ENCODE data around the gene TMEM273.
A peak's percentile ranks its signal among the peaks of the same experiment; 100 is the strongest.

TMEM273 gene

DNA sequence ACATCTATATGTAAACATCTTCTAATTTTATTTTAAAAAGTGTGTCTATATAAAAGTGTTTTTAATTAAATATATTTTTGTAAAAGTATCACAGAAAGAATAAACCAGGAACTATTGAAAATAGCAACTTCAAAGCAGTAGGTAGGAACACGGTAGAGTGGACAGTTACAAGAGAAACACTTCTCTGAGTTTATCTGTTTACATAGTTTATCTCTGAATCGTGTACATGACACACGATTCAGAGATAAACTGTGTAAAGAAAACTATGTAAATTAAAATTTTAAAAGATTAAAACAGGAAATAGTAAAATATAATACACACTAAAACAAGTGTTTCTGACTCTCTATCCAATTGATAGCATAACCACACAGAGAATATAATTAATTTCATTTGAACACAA is 29.3 kb downstream of the TMEM273 start:
- Histone ChIP-seq H3K27me3 (ENCODE audit: control insufficient read depth, insufficient read depth, low read length) (no peaks in the 10 kb centered on the region), H3K4me3 (ENCODE audit: low read length) (no peak overlapping the region), H3K4me1 (ENCODE audit: control insufficient read depth, low read depth, low read length) (peaks cover 9% of the 10 kb centered on the region), H3K9me3 (ENCODE audit: control insufficient read depth, low read depth, low read length) (no peaks in the 10 kb centered on the region), H3K27ac (ENCODE audit: low read length) (no peak overlapping the region), H3K36me3 (ENCODE audit: control insufficient read depth, low read depth, low read length) (no peaks in the 10 kb centered on the region), H3K9ac (ENCODE audit: low read length) (no peak overlapping the region)

GRCh38 chr10:49158404-49158803 is 29.8 kb downstream of the TMEM273 start:
- Histone ChIP-seq H3K27me3 (ENCODE audit: control insufficient read depth, insufficient read depth, low read length) (no peaks in the 10 kb centered on the region), H3K9ac (ENCODE audit: low read length) (no peak overlapping the region), H3K9me3 (ENCODE audit: control insufficient read depth, low read depth, low read length) (no peaks in the 10 kb centered on the region), H3K4me1 (ENCODE audit: control insufficient read depth, low read depth, low read length) (peaks cover 9% of the 10 kb centered on the region), H3K36me3 (ENCODE audit: control insufficient read depth, low read depth, low read length) (no peaks in the 10 kb centered on the region), H3K27ac (ENCODE audit: low read length) (no peak overlapping the region), H3K4me3 (ENCODE audit: low read length) (peak overlapping the region; percentile 35)

- no peak overlapping the region for H3K9ac ChIP-seq (ENCODE audit: low read length)
- H3K27me3 ChIP-seq (ENCODE audit: control insufficient read depth, insufficient read depth, low read length) = no peaks in the 10 kb centered on the region
- H3K9me3 ChIP-seq (ENCODE audit: control insufficient read depth, low read depth, low read length) = no peaks in the 10 kb centered on the region
- H3K36me3 ChIP-seq (ENCODE audit: control insufficient read depth, low read depth, low read length) = no peaks in the 10 kb centered on the region
- peaks cover 9% of the 10 kb centered on the region for H3K4me1 ChIP-seq (ENCODE audit: control insufficient read depth, low read depth, low read length)
- H3K27ac ChIP-seq (ENCODE audit: low read length) = no peak overlapping the region
- H3K4me3 ChIP-seq (ENCODE audit: low read length) = no peak overlapping the region
These were observed 31.0 kb downstream of the TMEM273 start for GRCh38 chr10:49157229-49157628.

DNA sequence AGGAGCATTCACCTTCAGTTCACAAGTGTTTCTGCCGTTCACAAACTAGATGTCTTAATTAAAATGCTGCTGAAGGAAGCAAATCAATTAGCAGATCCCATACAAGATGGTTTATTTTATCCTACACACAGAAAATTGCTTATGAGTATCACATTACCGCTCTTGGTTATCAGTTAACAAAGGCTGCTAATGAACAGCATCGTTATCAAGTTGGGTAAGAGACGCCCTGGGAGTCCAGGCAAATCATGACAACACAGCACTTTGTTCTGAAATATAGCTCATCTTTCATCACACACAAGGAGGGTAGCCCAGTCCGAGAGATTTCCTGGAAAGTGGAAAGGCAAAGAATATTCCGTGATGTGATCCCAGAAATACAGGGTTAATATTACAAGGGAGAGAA is 33.5 kb downstream of the TMEM273 start:
- H3K27ac ChIP-seq (ENCODE audit: low read length) = no peak overlapping the region
- H3K4me3 ChIP-seq (ENCODE audit: low read length) = no peak overlapping the region
- no peaks in the 10 kb centered on the region for H3K36me3 ChIP-seq (ENCODE audit: control insufficient read depth, low read depth, low read length)
- no peak overlapping the region for H3K9ac ChIP-seq (ENCODE audit: low read length)
- H3K9me3 ChIP-seq (ENCODE audit: control insufficient read depth, low read depth, low read length) = no peaks in the 10 kb centered on the region
- no peaks in the 10 kb centered on the region for H3K27me3 ChIP-seq (ENCODE audit: control insufficient read depth, insufficient read depth, low read length)
- H3K4me1 ChIP-seq (ENCODE audit: control insufficient read depth, low read depth, low read length) = peaks cover 9% of the 10 kb centered on the region

DNA sequence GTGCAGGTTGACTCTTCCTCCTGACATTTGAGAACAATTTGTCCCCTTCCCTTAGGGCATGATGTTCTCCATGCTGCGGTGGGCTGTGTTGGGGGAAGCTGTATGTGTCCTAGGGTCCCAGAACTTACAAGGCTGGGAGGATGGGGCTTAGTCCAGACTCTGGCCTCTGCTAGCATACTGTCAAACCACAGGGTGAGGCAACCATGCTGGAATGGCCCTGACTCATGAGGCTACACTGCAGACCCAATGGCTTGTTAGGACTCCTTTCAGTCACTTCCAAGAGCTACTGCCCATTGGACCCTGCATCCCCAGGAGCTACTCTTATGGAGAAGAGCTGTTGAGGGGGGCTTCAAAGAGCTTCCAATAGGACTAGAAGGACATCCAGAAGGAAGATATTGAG is 34.2 kb downstream of the TMEM273 start:
- H3K27me3 ChIP-seq (ENCODE audit: control insufficient read depth, insufficient read depth, low read length) = no peaks in the 10 kb centered on the region
- no peaks in the 10 kb centered on the region for H3K9me3 ChIP-seq (ENCODE audit: control insufficient read depth, low read depth, low read length)
- H3K4me3 ChIP-seq (ENCODE audit: low read length) = no peak overlapping the region
- no peak overlapping the region for H3K27ac ChIP-seq (ENCODE audit: low read length)
- no peaks in the 10 kb centered on the region for H3K36me3 ChIP-seq (ENCODE audit: control insufficient read depth, low read depth, low read length)
- H3K9ac ChIP-seq (ENCODE audit: low read length) = no peak overlapping the region
- H3K4me1 ChIP-seq (ENCODE audit: control insufficient read depth, low read depth, low read length) = peaks cover 9% of the 10 kb centered on the region

GRCh38 chr10:49153115-49153514 is 35.1 kb downstream of the TMEM273 start:
- Histone ChIP-seq H3K27ac (ENCODE audit: low read length) (no peak overlapping the region), H3K27me3 (ENCODE audit: control insufficient read depth, insufficient read depth, low read length) (no peaks in the 10 kb centered on the region), H3K4me3 (ENCODE audit: low read length) (no peak overlapping the region), H3K9me3 (ENCODE audit: control insufficient read depth, low read depth, low read length) (no peaks in the 10 kb centered on the region), H3K4me1 (ENCODE audit: control insufficient read depth, low read depth, low read length) (peaks cover 3% of the 10 kb centered on the region), H3K36me3 (ENCODE audit: control insufficient read depth, low read depth, low read length) (no peaks in the 10 kb centered on the region), H3K9ac (ENCODE audit: low read length) (no peak overlapping the region)

DNA sequence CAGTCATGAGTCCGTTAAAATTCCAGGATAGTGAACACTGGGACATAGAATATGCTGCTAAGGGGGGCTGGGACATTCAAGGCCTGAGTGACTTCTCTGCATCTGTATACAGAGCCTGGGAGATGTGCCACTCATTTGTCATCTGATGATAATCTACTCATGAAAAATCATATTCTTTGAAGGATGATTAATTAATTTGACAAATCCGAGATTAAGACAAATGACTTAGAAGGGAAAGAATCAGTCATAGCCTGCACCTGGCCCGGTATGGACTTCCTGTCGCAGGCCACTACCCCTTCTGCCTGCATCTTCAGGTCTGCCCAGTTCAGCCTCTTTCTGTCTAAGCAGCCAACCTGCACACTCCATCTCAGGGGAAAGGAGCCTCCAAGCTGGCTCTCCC is 35.5 kb downstream of the TMEM273 start:
- H3K36me3 ChIP-seq (ENCODE audit: control insufficient read depth, low read depth, low read length) = no peaks in the 10 kb centered on the region
- no peak overlapping the region for H3K27ac ChIP-seq (ENCODE audit: low read length)
- H3K9ac ChIP-seq (ENCODE audit: low read length) = no peak overlapping the region
- H3K4me1 ChIP-seq (ENCODE audit: control insufficient read depth, low read depth, low read length) = peaks cover 1% of the 10 kb centered on the region
- H3K27me3 ChIP-seq (ENCODE audit: control insufficient read depth, insufficient read depth, low read length) = no peaks in the 10 kb centered on the region
- no peaks in the 10 kb centered on the region for H3K9me3 ChIP-seq (ENCODE audit: control insufficient read depth, low read depth, low read length)
- H3K4me3 ChIP-seq (ENCODE audit: low read length) = no peak overlapping the region

DNA sequence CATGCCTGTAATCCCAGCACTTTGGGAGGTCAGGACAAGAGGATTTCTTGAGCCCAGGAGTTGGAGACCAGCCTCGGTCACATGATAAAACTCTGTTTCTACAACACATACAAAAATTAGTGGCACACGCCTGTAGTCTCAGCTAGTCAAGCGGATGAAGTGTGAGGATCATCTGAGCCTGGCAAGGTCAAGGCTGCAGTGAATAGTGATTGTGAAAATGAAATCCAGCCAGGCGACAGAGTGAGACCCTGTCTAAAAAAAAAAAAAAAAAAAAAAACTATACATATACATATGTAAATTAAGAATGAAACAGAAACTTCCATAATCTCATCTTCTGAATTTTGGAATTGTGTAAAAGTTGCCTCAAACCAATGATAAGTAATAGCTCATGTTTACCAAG is 36.2 kb downstream of the TMEM273 start:
- no peak overlapping the region for H3K27ac ChIP-seq (ENCODE audit: low read length)
- H3K9me3 ChIP-seq (ENCODE audit: control insufficient read depth, low read depth, low read length) = no peaks in the 10 kb centered on the region
- no peak overlapping the region for H3K9ac ChIP-seq (ENCODE audit: low read length)
- no peaks in the 10 kb centered on the region for H3K36me3 ChIP-seq (ENCODE audit: control insufficient read depth, low read depth, low read length)
- no peak overlapping the region for H3K4me3 ChIP-seq (ENCODE audit: low read length)
- no peaks in the 10 kb centered on the region for H3K4me1 ChIP-seq (ENCODE audit: control insufficient read depth, low read depth, low read length)
- H3K27me3 ChIP-seq (ENCODE audit: control insufficient read depth, insufficient read depth, low read length) = no peaks in the 10 kb centered on the region

DNA sequence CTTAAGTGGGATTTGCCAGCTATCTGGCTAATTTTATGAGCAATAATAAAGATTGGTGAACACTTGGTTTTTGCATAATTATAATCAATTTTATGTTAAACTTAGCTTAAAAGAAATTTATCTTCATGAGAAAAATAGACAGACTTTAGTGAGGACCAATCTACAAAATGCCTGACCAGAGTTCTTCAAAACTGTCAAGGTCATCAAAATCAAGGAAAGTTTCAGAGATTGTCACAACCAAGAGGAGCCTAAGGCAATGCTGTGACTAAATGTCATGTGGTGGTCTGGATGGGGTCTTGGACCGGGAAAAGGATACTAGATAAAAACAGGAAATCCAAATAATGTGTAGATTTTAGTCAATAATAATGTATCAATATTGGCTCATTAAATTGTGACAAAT is 36.7 kb downstream of the TMEM273 start:
- Histone ChIP-seq H3K9me3 (ENCODE audit: control insufficient read depth, low read depth, low read length) (no peaks in the 10 kb centered on the region), H3K27me3 (ENCODE audit: control insufficient read depth, insufficient read depth, low read length) (no peaks in the 10 kb centered on the region), H3K9ac (ENCODE audit: low read length) (no peak overlapping the region), H3K27ac (ENCODE audit: low read length) (no peak overlapping the region), H3K36me3 (ENCODE audit: control insufficient read depth, low read depth, low read length) (no peaks in the 10 kb centered on the region), H3K4me3 (ENCODE audit: low read length) (no peak overlapping the region), H3K4me1 (ENCODE audit: control insufficient read depth, low read depth, low read length) (no peaks in the 10 kb centered on the region)

DNA sequence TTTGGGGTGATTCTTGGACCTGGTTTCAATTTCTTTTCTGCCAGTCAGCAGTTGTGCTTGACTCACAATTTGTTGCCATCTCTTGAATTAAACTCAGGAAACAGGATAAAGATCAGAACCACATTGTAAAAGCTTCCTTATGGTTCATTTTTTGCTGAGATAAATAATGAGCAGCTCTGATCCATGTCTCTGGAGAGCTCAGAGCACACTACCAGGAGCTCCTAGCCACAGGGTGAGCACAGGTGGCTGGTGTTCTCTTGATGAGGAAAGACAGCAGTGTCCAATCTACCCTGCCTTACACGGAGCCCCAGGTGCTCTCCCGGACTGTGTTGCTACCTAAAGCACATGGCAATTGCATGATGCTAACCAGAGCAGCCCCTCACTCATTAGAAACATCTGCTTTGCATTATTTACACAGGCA is 37.2 kb downstream of the TMEM273 start:
- Histone ChIP-seq H3K27ac (ENCODE audit: low read length) (no peak overlapping the region), H3K27me3 (ENCODE audit: control insufficient read depth, insufficient read depth, low read length) (no peaks in the 10 kb centered on the region), H3K9ac (ENCODE audit: low read length) (no peak overlapping the region), H3K9me3 (ENCODE audit: control insufficient read depth, low read depth, low read length) (no peaks in the 10 kb centered on the region), H3K4me1 (ENCODE audit: control insufficient read depth, low read depth, low read length) (no peaks in the 10 kb centered on the region), H3K36me3 (ENCODE audit: control insufficient read depth, low read depth, low read length) (no peaks in the 10 kb centered on the region), H3K4me3 (ENCODE audit: low read length) (no peak overlapping the region)

DNA sequence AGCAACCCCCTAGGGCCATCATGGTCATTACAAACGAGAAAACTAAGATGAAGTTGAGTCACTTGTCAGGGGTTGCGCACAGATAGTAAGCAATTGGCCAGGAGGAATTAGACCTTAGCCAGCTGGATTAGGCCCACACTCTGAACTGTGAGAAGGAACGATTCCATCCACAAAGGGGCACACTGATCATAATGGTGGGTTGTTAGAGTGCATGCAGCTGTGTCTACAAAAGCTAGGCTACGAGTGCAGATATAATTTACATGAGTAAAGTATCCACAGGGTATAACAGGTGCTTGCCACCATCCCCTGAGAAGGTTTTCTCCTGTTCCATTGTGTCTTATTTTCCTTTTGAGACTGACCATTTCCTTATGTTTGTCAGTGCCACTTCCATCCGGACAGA is 37.8 kb downstream of the TMEM273 start:
- Histone ChIP-seq H3K27me3 (ENCODE audit: control insufficient read depth, insufficient read depth, low read length) (no peaks in the 10 kb centered on the region), H3K4me1 (ENCODE audit: control insufficient read depth, low read depth, low read length) (no peaks in the 10 kb centered on the region), H3K9me3 (ENCODE audit: control insufficient read depth, low read depth, low read length) (no peaks in the 10 kb centered on the region), H3K36me3 (ENCODE audit: control insufficient read depth, low read depth, low read length) (no peaks in the 10 kb centered on the region), H3K4me3 (ENCODE audit: low read length) (no peak overlapping the region), H3K27ac (ENCODE audit: low read length) (no peak overlapping the region), H3K9ac (ENCODE audit: low read length) (no peak overlapping the region)

DNA sequence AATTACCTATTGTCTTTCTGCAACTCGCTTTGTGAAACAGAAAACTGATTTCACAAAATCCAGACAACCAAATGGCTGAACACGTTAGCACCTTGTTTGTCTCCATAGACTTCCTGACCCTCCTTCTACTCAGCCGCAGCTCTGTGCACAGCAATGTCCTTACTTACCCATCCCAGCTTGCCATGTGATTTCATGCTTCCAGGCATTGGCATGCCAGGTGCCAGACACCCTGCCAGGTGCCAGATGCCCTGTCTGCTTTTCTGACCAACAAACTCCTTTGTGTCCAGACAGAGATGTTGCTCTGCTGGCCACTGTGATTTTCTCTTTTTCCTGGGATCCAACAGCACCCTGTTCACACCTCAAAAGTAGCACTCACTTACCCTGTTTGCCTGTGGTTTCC is 38.3 kb downstream of the TMEM273 start:
- no peak overlapping the region for H3K4me3 ChIP-seq (ENCODE audit: low read length)
- H3K36me3 ChIP-seq (ENCODE audit: control insufficient read depth, low read depth, low read length) = no peaks in the 10 kb centered on the region
- no peak overlapping the region for H3K9ac ChIP-seq (ENCODE audit: low read length)
- H3K27me3 ChIP-seq (ENCODE audit: control insufficient read depth, insufficient read depth, low read length) = no peaks in the 10 kb centered on the region
- no peaks in the 10 kb centered on the region for H3K9me3 ChIP-seq (ENCODE audit: control insufficient read depth, low read depth, low read length)
- H3K4me1 ChIP-seq (ENCODE audit: control insufficient read depth, low read depth, low read length) = no peaks in the 10 kb centered on the region
- no peak overlapping the region for H3K27ac ChIP-seq (ENCODE audit: low read length)
